ES-I3 (cell line): Measurements from ENCODE around the gene ARHGAP32.

ENCODE experiments used
- H3K36me3 ChIP-seq: 2 replicates; pipeline ENCODE4 v1.6.1; 2013; ENCODE audit warnings: mild to moderate bottlenecking, low read length, control low read depth, moderate library complexity; ENCODE audit not compliant: insufficient read depth
- H3K4me1 ChIP-seq: 2 replicates; pipeline ENCODE4 v1.6.1; 2013; ENCODE audit warnings: mild to moderate bottlenecking, control low read depth, low read length; ENCODE audit not compliant: insufficient read depth
- H3K9ac ChIP-seq: 2 replicates; pipeline ENCODE4 v1.6.1; 2013; ENCODE audit warnings: low read depth, mild to moderate bottlenecking, low read length, moderate library complexity
- H3K9me3 ChIP-seq: 2 replicates; pipeline ENCODE4 v1.6.1; 2013; ENCODE audit warnings: mild to moderate bottlenecking, low read length, moderate library complexity; ENCODE audit not compliant: control insufficient read depth, insufficient read depth

The ARHGAP32 gene

DNA sequence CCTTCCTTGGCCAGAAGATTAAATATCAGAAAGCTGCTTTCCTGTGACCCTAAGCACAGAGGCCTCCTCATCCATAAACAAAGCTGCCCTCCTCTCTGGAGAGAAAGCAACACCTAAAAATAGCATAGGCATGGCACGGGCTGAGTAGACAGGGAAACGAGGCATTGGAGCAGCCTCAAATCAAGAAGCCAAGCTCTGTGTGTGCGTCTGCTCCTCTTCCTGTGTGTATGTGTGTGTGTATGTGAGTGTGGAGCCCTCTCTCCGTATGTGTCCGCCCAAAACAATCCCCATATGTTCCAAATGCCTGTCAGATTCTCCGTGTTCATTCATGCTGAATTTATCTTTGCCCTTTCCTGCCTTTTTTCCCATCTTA is 277.0 kb downstream of the ARHGAP32 start:
- Histone ChIP-seq H3K4me1 (no peaks in the 10 kb centered on the region), H3K9me3 (0 out of 2 replicates have a peak, but pooled peaks cover 4% of the 10 kb centered on the region), H3K9ac (no peak overlapping the region), H3K36me3 (no peaks in the 10 kb centered on the region)
